ENCODE results near the gene AKAIN1.

AKAIN1 gene

GRCh38 chr18:5093902-5094301 lies 103.2 kb downstream of the AKAIN1 start:
- no peak for DNase-seq (ENCODE audit: low spot score)

Data from RKO (cell line).